Upper lobe of left lung (tissue), 4 donors: ENCODE measurements around the gene CYP2A7.
"Not testable (repeated sequence)": the region's sequence is repeated elsewhere in the genome, so short reads cannot be mapped to it uniquely, and the experiment has no call there.

Experiments
- CTCF ChIP-seq, 6 experiments: fragments of 450-650 bp in 4 of 6; fragments of 200-600 bp in 2 of 6; sonication (generic) in 2 of 6; IDR thresholded peaks; one replicate each; pipeline ENCODE4 v1.5.1; 2016 to 2019; ENCODE audit warnings: antibody characterized with exemption in 6 of 6
- EP300 ChIP-seq, 4 donors: sonication (generic); formaldehyde crosslinking; IDR thresholded peaks; one replicate each; pipeline ENCODE4 v1.5.1; 2017; ENCODE audit warnings: antibody characterized with exemption in 4 of 4, control low read depth in 2 of 4
- POLR2A ChIP-seq, 4 donors: fragments of 450-650 bp; IDR thresholded peaks; one replicate each; pipeline ENCODE4 v1.5.1; 2016 to 2017; ENCODE audit warnings: antibody characterized with exemption in 4 of 4, mild to moderate bottlenecking in 2 of 4
- POLR2AphosphoS5 ChIP-seq, 2 donors: sonication (generic); formaldehyde crosslinking; IDR thresholded peaks; one replicate each; pipeline ENCODE4 v1.5.1; 2017; ENCODE audit warnings: antibody characterized with exemption in 2 of 2

- not testable (repeated sequence) for TF ChIP-seq POLR2A, CTCF, POLR2AphosphoS5, EP300 (IDR thresholded peaks at IDR 0.05)
Observed at GRCh38 chr19:40918303-40918702, 36.3 kb upstream of the CYP2A7 start.
